Measurements from ENCODE around the gene RBPJ. TPM values are rescaled to one million over a fixed set of nuclear protein-coding genes. Genes with fewer than 3 reads are reported as not detected.

RBPJ gene
- total and polyA plus RNA-seq, 2 donors (not counting 1 experiment from before 2014, with no cell fraction given) = 144 to 253 TPM

DNA sequence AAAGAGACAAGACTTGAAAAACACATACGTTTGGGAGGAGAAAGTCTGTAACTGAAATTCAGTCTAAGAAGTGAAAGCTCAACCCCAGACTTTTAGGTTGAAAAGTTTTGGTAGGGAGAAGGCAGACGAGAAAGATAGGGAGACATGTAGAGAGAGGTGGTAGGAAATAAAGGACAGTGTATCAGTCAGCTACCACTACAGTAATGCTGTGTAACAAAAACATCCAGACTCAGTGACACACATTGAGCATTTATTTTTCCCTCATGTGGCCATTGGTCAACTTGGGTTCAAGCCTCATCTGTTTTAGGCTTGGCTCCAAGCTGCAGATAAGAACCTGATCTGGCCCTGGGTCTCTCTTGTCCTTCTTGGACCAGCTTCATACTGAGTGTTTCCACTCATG, 142.6 kb downstream of the RBPJ start:
- Histone ChIP-seq H2AFZ (ENCODE audit: low read length) (no peak overlapping the region), H3K27ac (ENCODE audit: insufficient read depth, low read length) (no peak overlapping the region), H3K36me3 (ENCODE audit: control insufficient read depth, insufficient read depth, low read length) (no peaks in the 10 kb centered on the region), H3K27me3 (ENCODE audit: control insufficient read depth, insufficient read depth, low read length) (no peaks in the 10 kb centered on the region), H3K79me2 (ENCODE audit: control insufficient read depth, insufficient read depth, low read length) (no peaks in the 10 kb centered on the region), H3K9me3 (ENCODE audit: control insufficient read depth, insufficient read depth, low read depth, low read length) (no peaks in the 10 kb centered on the region), H3K9ac (ENCODE audit: insufficient read depth, low read length) (no peak overlapping the region), H4K20me1 (ENCODE audit: control insufficient read depth, extremely low read depth, insufficient read depth, low read length) (no peaks in the 10 kb centered on the region), H3K4me3 (replicated peaks in 1 of 4; ENCODE audit: control extremely low read depth in 1 of 4, insufficient read depth in 1 of 4, low read depth in 3 of 4, low read length in 4 of 4) (no peak overlapping the region), H3K4me2 (ENCODE audit: extremely low read depth, insufficient read depth, low read length) (no peak overlapping the region), H3K4me1 (ENCODE audit: control insufficient read depth, extremely low read depth, insufficient read depth, low read length) (no peaks in the 10 kb centered on the region)
- no peak for DNase-seq (ENCODE audit: low read depth in 2 of 2)
- TF ChIP-seq, protein P1, sequence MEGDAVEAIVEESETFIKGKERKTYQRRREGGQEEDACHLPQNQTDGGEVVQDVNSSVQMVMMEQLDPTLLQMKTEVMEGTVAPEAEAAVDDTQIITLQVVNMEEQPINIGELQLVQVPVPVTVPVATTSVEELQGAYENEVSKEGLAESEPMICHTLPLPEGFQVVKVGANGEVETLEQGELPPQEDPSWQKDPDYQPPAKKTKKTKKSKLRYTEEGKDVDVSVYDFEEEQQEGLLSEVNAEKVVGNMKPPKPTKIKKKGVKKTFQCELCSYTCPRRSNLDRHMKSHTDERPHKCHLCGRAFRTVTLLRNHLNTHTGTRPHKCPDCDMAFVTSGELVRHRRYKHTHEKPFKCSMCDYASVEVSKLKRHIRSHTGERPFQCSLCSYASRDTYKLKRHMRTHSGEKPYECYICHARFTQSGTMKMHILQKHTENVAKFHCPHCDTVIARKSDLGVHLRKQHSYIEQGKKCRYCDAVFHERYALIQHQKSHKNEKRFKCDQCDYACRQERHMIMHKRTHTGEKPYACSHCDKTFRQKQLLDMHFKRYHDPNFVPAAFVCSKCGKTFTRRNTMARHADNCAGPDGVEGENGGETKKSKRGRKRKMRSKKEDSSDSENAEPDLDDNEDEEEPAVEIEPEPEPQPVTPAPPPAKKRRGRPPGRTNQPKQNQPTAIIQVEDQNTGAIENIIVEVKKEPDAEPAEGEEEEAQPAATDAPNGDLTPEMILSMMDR (conservative IDR thresholded peaks at IDR 0.05 in 1 of 2, IDR thresholded peaks at IDR 0.05 in 1 of 2; ENCODE audit: low read depth in 1 of 2, low read length in 2 of 2) = no peak
- TF ChIP-seq EZH2 (IDR thresholded peaks at IDR 0.05; ENCODE audit: low read length, missing control alignments) = no peak

DNA sequence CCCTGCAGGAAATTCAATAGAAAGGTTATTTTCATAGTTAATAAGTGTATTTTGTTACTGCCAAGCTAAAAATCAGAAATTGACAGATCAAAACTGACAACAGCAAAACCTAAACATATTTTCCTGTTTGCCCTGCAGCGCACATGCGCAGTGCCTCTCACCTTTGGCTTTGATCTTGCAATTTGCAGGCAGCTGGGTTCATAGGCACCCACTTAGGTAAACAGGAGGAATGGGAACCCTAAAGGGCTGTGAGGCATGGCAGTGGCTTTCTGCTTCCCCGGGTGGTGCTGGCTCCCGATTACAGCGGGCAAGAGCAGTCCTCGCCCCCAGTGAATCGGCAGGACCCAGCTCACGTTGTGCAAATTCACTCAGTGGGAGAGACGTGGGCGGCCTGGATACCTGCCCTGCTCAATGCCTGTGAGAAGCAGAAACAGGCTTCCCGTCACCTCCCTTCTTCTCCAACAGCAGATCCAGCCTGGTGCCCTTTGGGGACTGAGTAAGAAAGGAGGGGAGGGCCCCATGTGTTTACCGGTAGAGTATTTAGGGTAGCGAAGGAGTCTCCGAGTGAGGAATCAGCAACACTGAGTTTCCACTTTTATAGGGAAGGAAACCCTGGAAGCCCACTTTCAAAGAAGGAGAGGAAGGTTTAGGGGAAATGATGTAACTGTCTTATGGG, 143.7 kb downstream of the RBPJ start:
- H3K36me3 ChIP-seq (ENCODE audit: control insufficient read depth, insufficient read depth, low read length) = no peaks in the 10 kb centered on the region
- H3K4me2 ChIP-seq (ENCODE audit: extremely low read depth, insufficient read depth, low read length) = no peak overlapping the region
- no peak overlapping the region for H3K9ac ChIP-seq (ENCODE audit: insufficient read depth, low read length)
- H3K9me3 ChIP-seq (ENCODE audit: control insufficient read depth, insufficient read depth, low read depth, low read length) = no peaks in the 10 kb centered on the region
- no peak overlapping the region for H3K27ac ChIP-seq (ENCODE audit: insufficient read depth, low read length)
- H2AFZ ChIP-seq (ENCODE audit: low read length) = no peak overlapping the region
- no peaks in the 10 kb centered on the region for H3K27me3 ChIP-seq (ENCODE audit: control insufficient read depth, insufficient read depth, low read length)
- H4K20me1 ChIP-seq (ENCODE audit: control insufficient read depth, extremely low read depth, insufficient read depth, low read length) = no peaks in the 10 kb centered on the region
- H3K4me1 ChIP-seq (ENCODE audit: control insufficient read depth, extremely low read depth, insufficient read depth, low read length) = no peaks in the 10 kb centered on the region
- no peaks in the 10 kb centered on the region for H3K79me2 ChIP-seq (ENCODE audit: control insufficient read depth, insufficient read depth, low read length)
- no peak for DNase-seq (ENCODE audit: low read depth in 2 of 2)
- TF ChIP-seq, protein P1 (conservative IDR thresholded peaks at IDR 0.05 in 1 of 2, IDR thresholded peaks at IDR 0.05 in 1 of 2; ENCODE audit: low read depth in 1 of 2, low read length in 2 of 2) = no peak
- TF ChIP-seq EZH2 (IDR thresholded peaks at IDR 0.05; ENCODE audit: low read length, missing control alignments) = no peak
- no peak overlapping the region for H3K4me3 ChIP-seq (replicated peaks in 1 of 4; ENCODE audit: control extremely low read depth in 1 of 4, insufficient read depth in 1 of 4, low read depth in 3 of 4, low read length in 4 of 4)

DNA sequence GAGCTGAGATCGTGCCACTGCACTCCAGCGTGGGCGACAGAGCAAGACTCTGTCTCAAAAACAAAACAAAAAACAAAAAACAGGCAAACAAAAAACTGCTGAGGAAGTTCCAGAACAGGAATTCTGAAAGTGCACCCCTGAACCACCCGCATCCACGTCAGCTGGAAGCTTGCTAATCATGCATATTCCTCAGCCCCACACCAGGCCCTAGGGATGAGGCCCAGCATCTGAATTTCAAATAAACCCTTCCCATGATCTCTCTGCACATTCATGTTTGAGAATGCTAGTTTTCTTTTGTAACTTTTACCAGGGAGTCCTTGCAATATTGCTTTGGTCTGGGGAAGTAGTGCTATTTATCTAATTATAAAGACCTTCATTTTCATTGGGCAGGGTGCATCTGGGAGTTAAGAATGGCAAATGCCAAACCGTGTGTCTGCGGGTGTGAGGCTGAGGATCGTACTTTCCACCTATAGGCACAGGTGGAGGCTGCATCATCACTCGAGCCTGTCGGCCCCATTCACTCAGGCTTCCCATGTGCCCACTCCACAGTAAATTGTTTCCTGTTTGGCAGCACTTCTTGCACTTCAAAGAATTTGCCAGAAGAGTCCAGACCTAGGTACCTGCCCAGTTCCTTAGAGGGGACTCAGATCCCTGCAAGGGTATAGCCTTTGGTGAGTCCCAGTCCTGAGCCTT, 145.9 kb downstream of the RBPJ start:
- no peak for DNase-seq (ENCODE audit: low read depth in 2 of 2)
- no peak for TF ChIP-seq EZH2 (IDR thresholded peaks at IDR 0.05; ENCODE audit: low read length, missing control alignments)
- TF ChIP-seq, protein P1 (conservative IDR thresholded peaks at IDR 0.05 in 1 of 2, IDR thresholded peaks at IDR 0.05 in 1 of 2; ENCODE audit: low read depth in 1 of 2, low read length in 2 of 2) = no peak

More for the DNA sequence above, 145.9 kb downstream of the RBPJ start:
- Histone ChIP-seq H3K9me3 (ENCODE audit: control insufficient read depth, insufficient read depth, low read depth, low read length) (no peaks in the 10 kb centered on the region), H3K4me1 (ENCODE audit: control insufficient read depth, extremely low read depth, insufficient read depth, low read length) (no peaks in the 10 kb centered on the region), H2AFZ (ENCODE audit: low read length) (no peak overlapping the region), H3K27me3 (ENCODE audit: control insufficient read depth, insufficient read depth, low read length) (no peaks in the 10 kb centered on the region), H4K20me1 (ENCODE audit: control insufficient read depth, extremely low read depth, insufficient read depth, low read length) (no peaks in the 10 kb centered on the region), H3K36me3 (ENCODE audit: control insufficient read depth, insufficient read depth, low read length) (no peaks in the 10 kb centered on the region), H3K4me2 (ENCODE audit: extremely low read depth, insufficient read depth, low read length) (no peak overlapping the region), H3K9ac (ENCODE audit: insufficient read depth, low read length) (no peak overlapping the region), H3K27ac (ENCODE audit: insufficient read depth, low read length) (no peak overlapping the region), H3K4me3 (replicated peaks in 1 of 4; ENCODE audit: control extremely low read depth in 1 of 4, insufficient read depth in 1 of 4, low read depth in 3 of 4, low read length in 4 of 4) (no peak overlapping the region), H3K79me2 (ENCODE audit: control insufficient read depth, insufficient read depth, low read length) (no peaks in the 10 kb centered on the region)
